Thymus (tissue), 11 donors: ENCODE data around the gene NUMA1. TPM values are rescaled to one million over a fixed set of nuclear protein-coding genes. Genes with fewer than 3 reads are reported as not detected.
A peak's percentile ranks its signal among the peaks of the same experiment; 100 is the strongest.

Experiments
- DNase-seq, 9 donors: peaks; one replicate each; pipeline ENCODE4 v3.0.0-alpha.2; 2013; ENCODE audit warnings: low spot score in 9 of 9, low read depth in 6 of 9, missing footprints in 1 of 9
- H3K27ac ChIP-seq, 2 donors: one replicate each; pipeline ENCODE4 v1.5.1; 2013; ENCODE audit warnings: control low read depth in 1 of 2, low read depth in 1 of 2, low read length in 1 of 2, mild to moderate bottlenecking in 1 of 2, moderate library complexity in 1 of 2
- H3K27me3 ChIP-seq, 2 donors: one replicate each; pipeline ENCODE4 v1.5.1; 2013; ENCODE audit warnings: low read length in 1 of 2; ENCODE audit not compliant: control insufficient read depth in 2 of 2, insufficient read depth in 1 of 2
- H3K36me3 ChIP-seq, 2 donors: one replicate each; pipeline ENCODE4 v1.5.1; 2013; ENCODE audit warnings: low read length in 1 of 2, mild to moderate bottlenecking in 1 of 2, moderate library complexity in 1 of 2; ENCODE audit not compliant: control insufficient read depth in 2 of 2, insufficient read depth in 2 of 2
- H3K4me1 ChIP-seq, 2 donors: one replicate each; pipeline ENCODE4 v1.5.1; 2013; ENCODE audit warnings: low read length in 2 of 2; ENCODE audit not compliant: control insufficient read depth in 2 of 2, insufficient read depth in 2 of 2
- H3K4me3 ChIP-seq, 2 donors: one replicate each; pipeline ENCODE4 v1.5.1; 2013; ENCODE audit warnings: low read length in 2 of 2, control low read depth in 1 of 2, mild to moderate bottlenecking in 1 of 2
- H3K9me3 ChIP-seq, 2 donors: one replicate each; pipeline ENCODE4 v1.5.1; 2013; ENCODE audit warnings: low read length in 1 of 2, mild to moderate bottlenecking in 1 of 2; ENCODE audit not compliant: control insufficient read depth in 2 of 2, insufficient read depth in 1 of 2
- WGBS: extraction: QIAGEN DNeasy Blood & Tissue Kit; methylation state at CpG from one replicate; pipeline ENCODE4 v1.1.7; 2013; 5-methylcytosine and 5-hydroxymethylcytosine counted together
- polyA plus RNA-seq: library from polyadenylated mRNA; stranded (reverse); fragments of 200-250 nt; gene quantifications from one replicate; pipeline ENCODE4 v1.2.3, GENCODE V29; 2013
- total RNA-seq: library from RNA; stranded (reverse); fragments of 120-200 nt; gene quantifications from one replicate; pipeline ENCODE4 v1.2.4, GENCODE V29; 2013
- donor health status: healthy.

NUMA1 gene
- total and polyA plus RNA-seq, 2 donors, result 76.4 to 210 TPM

GRCh38 chr11:71996946-71997345 is 83.4 kb downstream of the NUMA1 start:
- WGBS, result 92% methylated on average over 8 of the region's 8 CpGs
- peak in 1 of 9 donors; percentile 25 for DNase-seq
- H3K27me3 ChIP-seq, result no peaks in the 10 kb centered on the region
- H3K4me3 ChIP-seq, result no peak overlapping the region
- H3K36me3 ChIP-seq, result peaks cover 14 to 16% of the 10 kb centered on the region in 2 donors
- H3K4me1 ChIP-seq, result peaks cover 0 to 18% of the 10 kb centered on the region in 2 donors
- no peak overlapping the region for H3K27ac ChIP-seq
- no peaks in the 10 kb centered on the region for H3K9me3 ChIP-seq

- H3K4me1 ChIP-seq, result peaks cover 0 to 18% of the 10 kb centered on the region in 2 donors
- DNase-seq, result no peak
- peaks cover 10 to 14% of the 10 kb centered on the region in 2 donors for H3K36me3 ChIP-seq
- no peak overlapping the region for H3K4me3 ChIP-seq
- no peaks in the 10 kb centered on the region for H3K27me3 ChIP-seq
- no peaks in the 10 kb centered on the region for H3K9me3 ChIP-seq
- WGBS, result 93% methylated on average over 4 of the region's 4 CpGs
- no peak overlapping the region for H3K27ac ChIP-seq
These were observed 83.8 kb downstream of the NUMA1 start for GRCh38 chr11:71996517-71996916.

GRCh38 chr11:71995726-71996291 is 84.5 kb downstream of the NUMA1 start:
- Histone ChIP-seq H3K9me3 (no peaks in the 10 kb centered on the region), H3K27ac (no peak overlapping the region), H3K36me3 (peaks cover 9 to 10% of the 10 kb centered on the region in 2 donors), H3K4me3 (no peak overlapping the region), H3K27me3 (no peaks in the 10 kb centered on the region), H3K4me1 (peaks cover 0 to 18% of the 10 kb centered on the region in 2 donors)
- WGBS, result over 99% methylated on average over 3 of the region's 3 CpGs
- DNase-seq, result no peak

GRCh38 chr11:71994786-71995185 is 85.6 kb downstream of the NUMA1 start:
- H3K27ac ChIP-seq, result no peak overlapping the region
- peaks cover 0 to 17% of the 10 kb centered on the region in 2 donors for H3K4me1 ChIP-seq
- no peaks in the 10 kb centered on the region for H3K9me3 ChIP-seq
- 99% methylated on average over 3 of the region's 3 CpGs for WGBS
- H3K4me3 ChIP-seq, result no peak overlapping the region
- DNase-seq, result no peak
- H3K27me3 ChIP-seq, result no peaks in the 10 kb centered on the region
- H3K36me3 ChIP-seq, result peaks cover 14 to 17% of the 10 kb centered on the region in 2 donors

GRCh38 chr11:71992136-71992730 is 88.1 kb downstream of the NUMA1 start:
- Histone ChIP-seq H3K9me3 (no peaks in the 10 kb centered on the region), H3K36me3 (peaks cover 15 to 22% of the 10 kb centered on the region in 2 donors), H3K4me1 (no peaks in the 10 kb centered on the region), H3K27me3 (no peaks in the 10 kb centered on the region), H3K4me3 (no peak overlapping the region), H3K27ac (no peak overlapping the region)
- 94% methylated on average over 3 of the region's 3 CpGs for WGBS
- DNase-seq, result no peak

- Histone ChIP-seq H3K27me3 (no peaks in the 10 kb centered on the region), H3K4me3 (no peak overlapping the region), H3K27ac (no peak overlapping the region), H3K36me3 (peaks cover 15 to 22% of the 10 kb centered on the region in 2 donors), H3K9me3 (no peaks in the 10 kb centered on the region), H3K4me1 (no peaks in the 10 kb centered on the region)
- WGBS, result 71% methylated on average over 3 of the region's 3 CpGs
- peak in 1 of 9 donors; percentile 32 for DNase-seq
These were observed 88.8 kb downstream of the NUMA1 start for GRCh38 chr11:71991494-71991893.

GRCh38 chr11:71990701-71991100 is 89.6 kb downstream of the NUMA1 start:
- Histone ChIP-seq H3K36me3 (peaks cover 15 to 25% of the 10 kb centered on the region in 2 donors), H3K27ac (no peak overlapping the region), H3K4me3 (no peak overlapping the region), H3K4me1 (no peaks in the 10 kb centered on the region), H3K9me3 (no peaks in the 10 kb centered on the region), H3K27me3 (no peaks in the 10 kb centered on the region)
- DNase-seq, result no peak
- 66% methylated on average over 3 of the region's 3 CpGs for WGBS

- Histone ChIP-seq H3K4me1 (no peaks in the 10 kb centered on the region), H3K36me3 (peaks cover 23 to 32% of the 10 kb centered on the region in 2 donors), H3K4me3 (no peak overlapping the region), H3K27ac (no peak overlapping the region), H3K9me3 (no peaks in the 10 kb centered on the region), H3K27me3 (no peaks in the 10 kb centered on the region)
- no peak for DNase-seq
- 94% methylated on average over 3 of the region's 3 CpGs for WGBS
These were observed 92.3 kb downstream of the NUMA1 start for GRCh38 chr11:71988050-71988449.

GRCh38 chr11:71987521-71987920 is 92.8 kb downstream of the NUMA1 start:
- no peaks in the 10 kb centered on the region for H3K27me3 ChIP-seq
- DNase-seq, result no peak
- H3K36me3 ChIP-seq, result peaks cover 23 to 32% of the 10 kb centered on the region in 2 donors
- H3K27ac ChIP-seq, result no peak overlapping the region
- no peak overlapping the region for H3K4me3 ChIP-seq
- H3K4me1 ChIP-seq, result no peaks in the 10 kb centered on the region
- WGBS, result 49% methylated on average over 2 of the region's 2 CpGs
- no peaks in the 10 kb centered on the region for H3K9me3 ChIP-seq
